DOHH2 (cell line): ENCODE measurements around the gene RPS28.
"Not testable (repeated sequence)": the region's sequence is repeated elsewhere in the genome, so short reads cannot be mapped to it uniquely, and the experiment has no call there.

Experiments used
- H3F3A ChIP-seq: fragments of 200-600 bp; sonication (generic), shearing (Covaris generic); 2 replicates; pipeline ENCODE4 v1.6.0; 2016; ENCODE audit warnings: antibody characterized with exemption, mild to moderate bottlenecking; ENCODE audit not compliant: control insufficient read depth, insufficient read depth
- H3K27ac ChIP-seq: fragments of 200-600 bp; sonication (generic); 2 replicates; pipeline ENCODE4 v1.5.1; 2014; ENCODE audit warnings: low read depth, mild to moderate bottlenecking, low read length, moderate library complexity
- H3K27me3 ChIP-seq: fragments of 200-600 bp; sonication (generic); 2 replicates; pipeline ENCODE4 v1.6.1; 2014; ENCODE audit warnings: mild to moderate bottlenecking, low read length, mixed read lengths; ENCODE audit not compliant: control insufficient read depth
- H3K36me3 ChIP-seq: fragments of 200-600 bp; sonication (generic); 2 replicates; pipeline ENCODE4 v1.6.1; 2014; ENCODE audit warnings: mild to moderate bottlenecking, low read length, moderate library complexity, mixed read lengths; ENCODE audit not compliant: control insufficient read depth
- H3K4me1 ChIP-seq: fragments of 200-600 bp; sonication (generic); 2 replicates; pipeline ENCODE4 v1.6.1; 2014; ENCODE audit warnings: mild to moderate bottlenecking, low read length, mixed read lengths; ENCODE audit not compliant: control insufficient read depth
- H3K4me2 ChIP-seq: fragments of 200-600 bp; sonication (generic); 2 replicates; pipeline ENCODE4 v1.6.0; 2014; ENCODE audit warnings: mild to moderate bottlenecking, low read length, moderate library complexity
- H3K4me3 ChIP-seq: fragments of 200-600 bp; sonication (generic); 2 replicates; pipeline ENCODE4 v1.5.1; 2014; ENCODE audit warnings: mild to moderate bottlenecking, low read length, mixed read lengths
- H3K79me2 ChIP-seq: fragments of 200-600 bp; sonication (generic); 2 replicates; pipeline ENCODE4 v1.6.1; 2014; ENCODE audit warnings: mild to moderate bottlenecking, low read length, mixed read lengths; ENCODE audit not compliant: control insufficient read depth
- H3K9me2 ChIP-seq: fragments of 200-600 bp; sonication (generic); replicated peaks from 2 replicates; pipeline ENCODE4 v1.6.1; 2014; ENCODE audit warnings: mild to moderate bottlenecking, low read length, mixed read lengths; ENCODE audit not compliant: control insufficient read depth
- H3K9me3 ChIP-seq: fragments of 200-600 bp; sonication (generic); 2 replicates; pipeline ENCODE4 v1.6.1; 2014; ENCODE audit warnings: antibody characterized with exemption, low read length, mixed read lengths; ENCODE audit not compliant: control insufficient read depth, insufficient read depth
- H4K20me1 ChIP-seq: fragments of 200-600 bp; sonication (generic); 2 replicates; pipeline ENCODE4 v1.6.0; 2014; ENCODE audit warnings: low read depth, mild to moderate bottlenecking, antibody characterized with exemption, low read length, moderate library complexity; ENCODE audit not compliant: control insufficient read depth, insufficient read depth
- EZH2phosphoT487 ChIP-seq: fragments of 200-600 bp; sonication (generic); IDR thresholded peaks from 2 replicates; pipeline ENCODE4 v1.6.1; 2017; ENCODE audit warnings: borderline replicate concordance, mild to moderate bottlenecking, antibody characterized with exemption, low read length, moderate library complexity, mixed read lengths
- TF ChIP-seq, protein P1 (sequence below): fragments of 200-600 bp; sonication (generic); IDR thresholded peaks from one replicate; pipeline ENCODE4 v1.5.1; 2014; ENCODE audit warnings: antibody characterized with exemption, mild to moderate bottlenecking, low read depth, low read length; ENCODE audit not compliant: poor library complexity, severe bottlenecking

RPS28 gene

DNA sequence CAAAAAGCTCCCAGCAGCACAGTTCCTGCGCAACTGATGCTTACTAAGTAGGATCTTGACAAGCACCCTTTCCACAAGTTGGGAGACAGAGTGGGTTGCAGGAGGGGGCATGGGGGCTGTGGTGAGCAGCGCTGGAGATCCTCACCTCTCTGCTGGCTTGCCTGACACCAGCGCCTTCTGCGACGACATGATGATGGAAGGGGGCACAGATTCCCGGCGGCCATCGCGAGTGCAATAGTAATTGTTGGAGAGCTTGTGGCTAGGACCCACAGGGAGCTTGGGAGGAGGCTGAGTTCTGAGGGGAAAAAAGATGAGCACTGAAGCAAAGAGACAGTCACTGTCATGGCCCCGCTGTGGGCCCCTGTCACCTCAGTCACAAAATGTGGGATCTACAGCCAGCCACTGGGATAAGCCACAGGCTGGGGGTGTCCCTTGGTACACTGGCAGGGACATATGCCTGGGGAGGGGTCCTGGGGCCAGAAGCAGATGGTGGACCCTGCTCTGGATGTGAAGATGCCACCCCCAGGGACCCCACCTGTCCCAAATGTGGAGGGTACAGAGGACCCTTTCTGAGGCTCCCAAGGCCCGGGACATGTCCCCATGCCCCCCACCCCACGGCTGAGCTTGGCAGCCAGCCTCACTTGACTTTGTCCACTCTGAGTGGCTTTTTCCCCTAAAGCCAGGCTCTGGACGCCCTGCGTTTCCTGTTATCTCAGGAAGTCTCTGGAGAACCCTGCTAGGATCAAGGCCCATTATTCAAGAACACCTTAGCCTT is 4.8 kb upstream of the RPS28 start:
- Histone ChIP-seq H3K4me2 (peak overlapping the region; percentile 68), H3K27ac (peak overlapping the region; percentile 58; the same call in 1 of the 2 replicates)

DNA sequence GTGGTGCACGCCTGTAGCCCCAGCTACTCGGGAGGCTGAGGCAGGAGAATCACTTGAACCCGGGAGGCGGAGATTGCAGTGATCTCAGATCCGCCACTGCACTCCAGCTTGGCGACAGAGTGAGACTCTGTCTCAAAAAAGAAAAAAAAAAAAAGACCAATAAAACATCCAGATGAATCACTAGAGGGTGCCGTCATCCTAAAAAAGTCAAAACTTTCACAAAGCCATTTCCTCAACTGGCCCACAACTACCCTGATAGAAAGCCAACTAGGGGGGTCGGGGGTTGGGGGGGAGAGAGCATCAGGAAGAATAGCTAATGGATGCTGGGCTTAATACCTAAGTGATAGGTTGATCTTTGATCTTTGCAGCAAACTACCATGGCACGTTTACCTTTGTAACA is 2.5 kb upstream of the RPS28 start:
- H4K20me1 ChIP-seq = peaks cover 18% of the 10 kb centered on the region
- peaks cover 55% of the 10 kb centered on the region for H3K4me1 ChIP-seq
- H3K9me2 ChIP-seq, H3K27ac ChIP-seq, H3K4me3 ChIP-seq, H3K27me3 ChIP-seq, H3K9me3 ChIP-seq: not testable (repeated sequence)
- H3K36me3 ChIP-seq = peaks cover 66% of the 10 kb centered on the region
- peaks cover 68% of the 10 kb centered on the region for H3K79me2 ChIP-seq
- H3F3A ChIP-seq = peaks cover 27% of the 10 kb centered on the region
- peak overlapping the region; percentile 20; the same call in 1 of the 2 replicates for H3K4me2 ChIP-seq

More for the DNA sequence above, 4.8 kb upstream of the RPS28 start:
- Histone ChIP-seq H3K36me3 (peaks cover 59% of the 10 kb centered on the region), H3K4me3 (peak overlapping the region; percentile 35), H3K4me1 (peaks cover 37% of the 10 kb centered on the region), H3F3A (peaks cover 4% of the 10 kb centered on the region; the same call in 1 of the 2 replicates), H3K9me3 (no peaks in the 10 kb centered on the region), H3K27me3 (no peaks in the 10 kb centered on the region), H3K9me2 (no peaks in the 10 kb centered on the region), H3K79me2 (peaks cover 51% of the 10 kb centered on the region), H4K20me1 (no peaks in the 10 kb centered on the region)
- no peak for TF ChIP-seq EZH2phosphoT487
- TF ChIP-seq, protein P1, sequence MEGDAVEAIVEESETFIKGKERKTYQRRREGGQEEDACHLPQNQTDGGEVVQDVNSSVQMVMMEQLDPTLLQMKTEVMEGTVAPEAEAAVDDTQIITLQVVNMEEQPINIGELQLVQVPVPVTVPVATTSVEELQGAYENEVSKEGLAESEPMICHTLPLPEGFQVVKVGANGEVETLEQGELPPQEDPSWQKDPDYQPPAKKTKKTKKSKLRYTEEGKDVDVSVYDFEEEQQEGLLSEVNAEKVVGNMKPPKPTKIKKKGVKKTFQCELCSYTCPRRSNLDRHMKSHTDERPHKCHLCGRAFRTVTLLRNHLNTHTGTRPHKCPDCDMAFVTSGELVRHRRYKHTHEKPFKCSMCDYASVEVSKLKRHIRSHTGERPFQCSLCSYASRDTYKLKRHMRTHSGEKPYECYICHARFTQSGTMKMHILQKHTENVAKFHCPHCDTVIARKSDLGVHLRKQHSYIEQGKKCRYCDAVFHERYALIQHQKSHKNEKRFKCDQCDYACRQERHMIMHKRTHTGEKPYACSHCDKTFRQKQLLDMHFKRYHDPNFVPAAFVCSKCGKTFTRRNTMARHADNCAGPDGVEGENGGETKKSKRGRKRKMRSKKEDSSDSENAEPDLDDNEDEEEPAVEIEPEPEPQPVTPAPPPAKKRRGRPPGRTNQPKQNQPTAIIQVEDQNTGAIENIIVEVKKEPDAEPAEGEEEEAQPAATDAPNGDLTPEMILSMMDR = no peak

DNA sequence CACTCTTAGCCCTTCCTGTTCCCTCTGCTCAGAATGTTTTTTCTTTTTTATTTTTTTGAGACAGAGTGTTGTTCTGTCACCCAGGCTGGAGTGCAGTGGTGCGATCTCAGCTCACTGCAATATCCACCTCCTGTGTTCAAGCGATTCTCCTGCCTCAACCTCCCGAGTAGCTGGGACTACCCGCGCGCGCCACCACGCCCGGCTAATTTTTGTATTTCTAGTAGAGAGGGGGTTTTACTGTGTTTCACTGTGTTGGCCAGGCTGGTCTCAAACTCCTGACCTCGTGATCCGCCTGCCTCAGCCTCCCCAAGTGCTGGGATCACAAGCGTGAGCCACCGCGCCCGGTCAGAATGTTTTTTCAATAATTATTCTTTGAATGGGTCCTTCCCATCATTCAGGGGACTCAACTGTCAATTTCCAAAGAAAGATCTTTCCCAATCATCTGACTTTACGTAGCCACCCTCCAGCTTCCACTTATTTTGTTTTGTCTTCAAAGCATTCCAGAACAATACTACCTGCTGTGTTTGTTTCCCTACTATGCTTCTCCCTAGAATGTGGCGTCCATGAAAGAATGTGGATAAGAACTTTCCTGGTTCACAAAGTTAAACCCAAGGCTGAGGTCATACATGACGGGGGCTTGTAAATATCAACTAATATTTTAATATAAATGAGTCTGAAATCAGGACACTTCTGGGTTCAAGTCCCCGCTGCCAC is 1.3 kb upstream of the RPS28 start:
- Histone ChIP-seq H4K20me1 (peaks cover 23% of the 10 kb centered on the region), H3K9me3 (no peaks in the 10 kb centered on the region), H3K79me2 (peaks cover 68% of the 10 kb centered on the region), H3K27me3 (no peaks in the 10 kb centered on the region), H3K4me2 (peak overlapping the region; percentile 84), H3K4me1 (peaks cover 66% of the 10 kb centered on the region), H3K4me3 (peak overlapping the region; percentile 92), H3K27ac (peak overlapping the region; percentile 46; the same call in 1 of the 2 replicates), H3K36me3 (peaks cover 69% of the 10 kb centered on the region), H3K9me2 (no peaks in the 10 kb centered on the region), H3F3A (peaks cover 38% of the 10 kb centered on the region)
- TF ChIP-seq, protein P1 = no peak
- TF ChIP-seq EZH2phosphoT487 = no peak

DNA sequence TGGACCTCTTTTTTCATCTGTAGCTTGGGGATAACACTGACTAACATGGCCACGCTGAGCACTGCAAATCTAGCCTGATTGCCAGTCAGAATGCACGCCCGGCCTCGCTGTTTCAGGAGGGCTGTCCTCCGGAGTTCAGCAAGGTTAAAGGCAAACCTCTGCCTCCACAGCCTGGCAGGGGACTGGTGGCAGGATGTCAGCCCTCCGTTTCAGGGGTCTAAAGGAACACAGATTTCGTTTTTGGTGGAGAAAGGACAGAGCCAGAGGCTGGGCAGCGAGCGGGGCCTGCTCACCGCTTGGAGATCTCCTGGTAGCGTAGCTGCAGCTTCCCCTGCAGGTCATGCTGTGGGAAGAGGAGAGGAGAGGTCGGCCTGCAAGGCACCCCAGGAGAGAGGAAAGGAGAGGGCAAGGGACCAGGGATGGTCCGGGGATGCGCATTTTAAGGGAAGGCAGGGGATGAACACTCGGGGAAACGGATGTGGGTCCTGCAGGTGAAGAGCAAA is 681 bp upstream of the RPS28 start:
- H3F3A ChIP-seq = peaks cover 42% of the 10 kb centered on the region
- H3K79me2 ChIP-seq = peaks cover 68% of the 10 kb centered on the region
- peak overlapping the region; percentile 84 for H3K4me2 ChIP-seq
- peaks cover 73% of the 10 kb centered on the region for H3K4me1 ChIP-seq
- H3K36me3 ChIP-seq = peaks cover 63% of the 10 kb centered on the region
- H4K20me1 ChIP-seq = peaks cover 23% of the 10 kb centered on the region
- TF ChIP-seq, protein P1 = no peak
- TF ChIP-seq EZH2phosphoT487 = no peak
- H3K9me3 ChIP-seq = no peaks in the 10 kb centered on the region
- H3K4me3 ChIP-seq = peak overlapping the region; percentile 92
- no peaks in the 10 kb centered on the region for H3K27me3 ChIP-seq
- H3K9me2 ChIP-seq = no peaks in the 10 kb centered on the region
- peak overlapping the region; percentile 46 for H3K27ac ChIP-seq
